Stimulated activated CD4-positive, alpha-beta T cell treated with anti-CD3 and anti-CD28 coated beads, Interleukin-15, amount 100 ng/mL, for 48 hours (primary cell): ENCODE measurements around the gene TRDN.
"Not testable (repeated sequence)": the region's sequence is repeated elsewhere in the genome, so short reads cannot be mapped to it uniquely, and the experiment has no call there.

ENCODE experiments used
- DNase-seq, 2 donors: peaks; one replicate each; pipeline ENCODE4 v3.0.0-alpha.2; 2020; ENCODE audit warnings: low read depth in 2 of 2

The TRDN gene

DNA sequence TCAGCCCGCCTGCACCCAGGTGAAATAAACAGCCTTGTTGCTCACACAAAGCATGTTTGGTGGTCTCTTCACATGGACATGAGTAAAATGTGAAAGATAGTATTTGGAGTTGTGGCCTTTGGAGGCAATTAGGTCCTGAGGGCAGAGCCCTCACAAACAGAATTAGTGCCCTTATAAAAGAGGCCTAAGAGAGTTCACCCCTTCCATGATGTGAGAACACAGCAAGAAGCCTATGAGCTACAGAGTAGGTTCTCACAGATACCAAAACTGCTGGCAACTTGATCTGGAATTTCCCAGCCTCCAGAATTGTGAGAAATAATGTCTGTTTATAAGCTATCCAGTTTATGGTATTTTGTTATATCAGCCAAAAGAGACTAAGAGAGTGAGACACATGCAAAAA, 74.5 kb downstream of the TRDN start:
- DNase-seq: no peak

DNA sequence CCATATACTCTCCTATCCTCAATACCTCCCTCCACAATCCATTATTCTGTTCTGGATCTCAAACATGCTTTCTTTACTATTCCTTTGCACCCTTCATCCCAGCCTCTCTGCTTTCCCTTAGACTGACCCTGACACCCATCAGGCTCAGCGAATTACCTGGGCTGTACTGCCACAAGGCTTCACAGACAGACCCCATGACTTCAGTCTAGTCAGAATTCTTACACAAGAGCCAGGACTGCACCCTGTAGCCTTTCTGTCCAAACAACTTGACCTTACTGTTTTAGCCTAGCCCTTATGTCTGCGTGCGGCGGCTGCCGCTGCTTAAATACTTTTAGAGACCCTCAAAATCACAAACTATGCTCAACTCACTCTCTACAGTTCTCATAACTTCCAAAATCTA, 76.9 kb downstream of the TRDN start:
- DNase-seq: not testable (repeated sequence)

DNA sequence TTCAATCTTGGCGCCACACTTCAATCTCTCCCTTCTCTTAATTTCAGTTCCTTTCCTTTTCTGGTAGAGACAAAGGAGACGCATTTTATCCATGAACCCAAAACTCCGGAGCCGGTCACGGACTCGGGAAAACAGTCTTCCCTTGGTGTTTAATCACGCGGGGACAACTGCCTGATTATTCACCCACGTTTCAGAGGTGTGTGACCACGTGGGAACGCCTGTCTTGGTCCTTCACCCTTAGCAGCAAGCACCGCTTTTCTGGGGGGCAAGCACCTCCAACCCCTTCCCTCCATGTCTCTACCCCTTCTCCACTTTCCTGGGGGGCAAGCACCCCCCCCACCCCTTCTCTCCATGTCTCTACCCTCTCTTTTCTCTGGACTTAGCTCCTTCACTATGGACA, 79.3 kb downstream of the TRDN start:
- DNase-seq: not testable (repeated sequence)

DNA sequence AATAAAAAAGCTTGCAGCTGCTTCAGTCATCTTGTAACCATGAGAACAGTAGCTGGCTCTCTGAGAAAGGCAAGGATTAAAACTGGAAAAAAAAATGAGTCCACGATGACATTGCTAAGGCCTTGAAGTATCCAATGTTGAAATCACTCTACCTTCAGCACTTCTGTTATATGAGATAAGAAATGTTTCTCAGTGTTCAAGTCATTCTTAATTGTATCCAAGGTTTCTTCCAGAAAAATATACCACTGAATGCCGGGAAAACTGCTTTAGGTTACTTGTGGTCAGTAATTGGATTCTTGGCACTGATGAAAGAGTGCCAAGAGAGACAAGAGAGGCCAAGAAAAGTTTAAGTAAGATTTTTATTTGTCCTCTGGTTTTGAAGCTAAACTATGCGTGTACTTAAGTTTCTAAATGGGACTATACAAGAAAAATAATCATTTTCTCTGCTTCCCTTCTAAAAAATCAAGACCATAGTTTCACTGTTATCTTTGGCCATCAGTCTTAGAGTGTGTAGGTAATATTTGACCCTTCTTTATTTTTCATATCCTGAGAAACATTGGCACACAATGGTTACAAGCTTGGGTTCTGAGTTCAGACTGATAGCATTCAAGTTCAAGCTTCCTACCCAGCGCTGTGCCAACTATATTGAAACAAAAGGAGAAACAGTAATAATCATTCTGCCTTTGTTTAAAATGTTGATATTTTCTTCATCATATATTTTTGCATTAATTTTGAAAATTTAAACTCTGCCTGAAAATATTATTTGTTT, 84.6 kb downstream of the TRDN start:
- no peak for DNase-seq

DNA sequence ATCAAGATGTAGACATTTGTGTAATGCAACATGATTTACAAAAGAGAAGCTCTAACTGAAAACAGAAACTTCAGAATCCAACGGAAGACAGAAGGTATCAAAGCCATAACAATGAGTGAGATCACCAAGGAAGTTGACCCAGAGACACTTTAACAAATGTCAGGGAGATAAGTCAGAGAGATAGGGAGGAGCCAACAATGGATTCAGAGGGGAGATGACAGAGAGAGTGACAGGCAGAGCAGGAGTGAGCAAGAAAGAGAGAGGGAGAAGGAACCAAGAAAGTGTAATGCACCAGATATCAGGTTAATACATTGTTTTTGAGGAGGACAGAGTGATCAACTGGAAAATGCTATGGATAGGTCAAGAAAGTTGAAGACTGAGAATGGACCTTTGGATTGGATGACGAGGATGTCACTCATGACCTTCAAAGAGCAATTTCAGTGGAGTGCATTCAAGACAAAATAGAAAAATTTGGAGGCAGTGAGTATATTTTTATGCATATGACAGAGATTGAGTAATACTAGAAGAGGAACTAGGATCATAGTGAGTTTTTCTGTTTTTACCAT, 86.6 kb downstream of the TRDN start:
- no peak for DNase-seq

DNA sequence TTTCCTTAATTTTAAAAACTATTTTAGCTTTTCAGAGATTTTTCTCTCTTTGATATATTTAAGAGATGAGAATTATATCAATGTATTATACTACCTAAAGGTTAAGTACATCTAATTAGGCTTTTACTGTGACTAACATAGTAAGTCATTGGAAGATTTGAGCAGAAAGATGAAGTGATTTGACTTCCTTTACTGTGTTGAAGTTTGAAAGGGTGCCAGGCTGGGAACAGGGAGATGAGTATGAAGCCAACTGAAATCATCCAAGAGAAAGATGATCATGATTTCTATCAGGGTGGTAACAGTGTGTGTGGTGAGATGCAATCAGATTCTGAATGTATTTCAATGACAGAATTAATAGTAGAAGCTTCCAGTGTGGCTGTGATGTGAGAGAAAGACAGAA, 87.3 kb downstream of the TRDN start:
- no peak for DNase-seq

DNA sequence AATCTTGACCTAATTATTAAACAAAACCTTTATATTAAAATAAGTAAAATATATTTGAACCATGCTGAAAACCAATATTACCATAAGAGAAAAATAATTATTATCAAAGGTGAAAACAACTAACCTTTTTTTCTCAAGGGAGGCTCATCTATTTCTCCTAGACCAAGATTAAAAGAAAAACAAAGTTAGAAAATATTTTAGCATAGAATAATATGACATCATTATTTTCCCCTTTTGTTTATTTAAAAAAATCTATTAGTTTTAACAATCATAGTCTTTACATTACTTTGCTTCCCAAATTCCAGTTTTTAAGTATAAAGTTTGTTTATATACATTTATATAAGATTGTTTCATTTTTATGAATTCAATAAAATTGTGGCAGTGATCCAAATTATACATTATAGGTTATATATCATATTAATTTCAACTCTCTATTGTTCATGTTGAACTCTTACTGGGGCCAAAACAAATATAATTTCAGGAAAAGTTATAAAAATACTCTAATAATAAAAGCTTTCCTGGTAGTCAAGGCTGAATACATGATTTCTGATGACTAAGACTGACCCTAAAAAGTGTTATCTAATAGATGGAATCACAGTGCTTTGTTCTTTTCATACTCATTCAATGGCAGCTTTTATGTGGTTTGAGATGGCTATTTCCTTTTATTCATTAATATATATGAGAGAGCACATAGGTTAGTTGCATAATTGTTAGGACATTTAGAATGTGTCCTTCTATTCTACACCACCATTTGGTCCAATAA, 89.4 kb downstream of the TRDN start:
- DNase-seq: no peak

DNA sequence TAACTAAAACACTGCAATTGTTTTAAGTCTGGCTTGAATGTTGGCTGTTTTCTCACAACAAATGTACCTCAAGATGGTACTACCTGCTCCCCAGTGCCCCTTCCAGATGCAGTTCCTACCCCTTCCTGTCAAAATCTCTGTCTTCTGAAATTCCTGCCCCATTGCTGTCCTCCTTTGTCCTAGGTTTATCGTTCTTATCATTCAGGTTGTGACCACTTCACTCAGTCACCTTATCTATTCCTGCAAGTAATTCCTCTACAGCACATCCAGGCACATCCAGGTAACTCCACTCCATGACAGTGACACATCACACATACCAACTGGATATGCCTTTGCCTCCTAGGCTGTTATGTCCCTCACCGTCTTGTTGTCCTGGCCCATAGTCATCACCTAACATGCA, 90.2 kb downstream of the TRDN start:
- no peak for DNase-seq

DNA sequence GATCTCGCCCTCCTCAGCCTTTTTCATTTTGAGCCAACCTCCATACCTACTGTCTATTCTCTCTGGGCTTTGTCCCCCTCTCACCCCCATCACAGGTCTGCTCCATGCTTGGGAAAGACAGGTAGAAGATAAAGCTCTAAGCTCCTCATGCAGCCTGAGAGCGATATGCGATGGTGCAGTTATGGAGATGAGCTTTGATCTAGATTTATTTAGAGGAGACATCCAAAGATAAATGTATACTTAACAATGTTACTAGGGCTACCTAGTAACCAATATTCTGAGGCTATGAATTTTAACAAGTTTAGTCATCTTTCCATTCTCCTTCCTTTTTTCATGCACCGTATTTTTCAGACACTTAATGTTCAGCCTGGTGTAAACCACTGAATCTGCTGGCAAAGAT, 95.3 kb downstream of the TRDN start:
- DNase-seq: no peak

DNA sequence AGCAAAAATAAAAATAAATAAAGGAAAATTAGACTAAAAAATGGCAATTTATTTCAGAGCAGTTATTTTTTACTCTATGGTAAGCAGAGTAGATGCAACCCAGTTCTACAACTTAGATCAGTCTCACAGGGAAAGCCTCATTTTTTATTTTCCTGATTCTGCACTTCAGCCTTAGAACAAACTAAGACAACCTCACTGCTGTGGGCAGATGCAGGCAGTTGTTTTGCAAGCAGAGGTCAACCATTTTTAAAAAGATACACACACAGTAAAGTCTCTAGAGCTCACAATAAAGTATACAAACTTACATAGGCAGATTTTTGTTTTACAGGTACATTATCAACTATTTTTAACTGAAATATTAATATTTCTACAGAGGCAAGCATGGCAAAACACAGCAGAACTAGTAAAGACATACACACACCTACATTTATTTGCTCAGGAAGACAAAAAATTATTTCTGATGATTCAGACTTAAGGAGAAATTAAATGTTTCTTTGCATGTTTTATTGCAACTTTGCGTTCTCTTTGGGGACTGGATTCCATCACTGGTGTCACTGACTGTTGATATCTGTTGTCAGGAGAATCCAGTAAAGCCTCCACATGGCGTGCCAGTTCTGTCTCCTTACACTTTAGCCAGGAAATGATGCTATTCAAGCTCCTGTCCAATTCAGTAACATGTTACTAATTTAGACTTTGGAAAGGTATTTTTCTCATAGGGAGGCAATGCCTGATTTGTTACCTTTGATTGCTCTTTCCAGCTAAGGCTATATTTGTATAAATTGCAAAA, 102.7 kb downstream of the TRDN start:
- DNase-seq: no peak

DNA sequence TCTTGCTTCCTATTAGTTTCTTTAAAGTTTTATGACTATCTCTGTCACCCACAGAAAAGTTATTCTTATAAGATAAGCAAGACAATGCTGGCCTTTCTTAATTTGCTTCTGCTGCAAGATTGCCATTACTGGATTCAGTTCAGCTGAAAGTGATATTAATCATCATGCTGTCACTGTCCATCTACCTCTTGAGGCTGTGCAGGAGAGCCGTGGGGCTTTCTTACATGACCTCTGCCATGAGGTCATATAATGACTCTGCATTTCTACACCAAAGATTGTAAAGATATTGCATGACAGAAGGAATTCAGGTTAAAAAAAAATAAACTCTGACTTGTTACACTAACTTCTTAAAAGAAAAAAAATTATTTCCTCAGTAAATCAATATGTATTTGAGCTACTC, 106.9 kb downstream of the TRDN start:
- no peak for DNase-seq

DNA sequence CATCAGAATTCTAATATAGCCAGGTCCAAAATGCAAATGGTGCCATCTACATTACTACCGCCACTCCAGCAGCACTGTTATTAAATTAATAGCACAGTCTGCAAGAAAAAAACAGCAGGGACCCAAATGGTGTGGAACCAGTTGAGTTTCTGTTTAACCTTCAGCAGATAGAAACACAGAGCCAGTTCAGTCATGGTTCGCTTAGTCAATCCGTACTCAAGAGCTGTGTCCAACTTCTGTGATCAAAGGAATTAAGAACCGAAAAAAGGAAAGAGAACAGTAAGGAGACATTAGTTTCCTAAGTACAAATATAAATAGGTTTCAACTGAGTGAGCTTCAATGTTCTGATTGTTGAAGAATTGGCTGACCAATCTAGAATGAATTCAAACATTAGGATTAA, 107.7 kb downstream of the TRDN start:
- DNase-seq: no peak

DNA sequence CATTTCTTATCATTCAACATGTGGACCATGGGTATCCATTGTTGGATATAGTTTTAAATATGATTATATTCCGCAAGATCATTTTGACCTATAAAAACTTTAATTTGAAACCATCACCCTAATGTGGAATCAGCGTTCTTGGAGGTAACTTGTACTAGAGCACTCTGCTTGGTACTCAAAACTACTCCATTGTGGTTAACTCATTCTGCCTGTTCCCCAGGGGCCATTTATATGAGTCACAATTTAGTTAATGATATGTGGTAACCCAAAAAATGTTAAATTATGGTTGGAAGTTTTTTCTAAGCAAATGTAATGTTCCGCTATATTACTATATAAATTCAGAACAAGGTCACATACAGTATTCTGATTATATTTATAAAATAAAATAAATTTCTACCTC, 109.3 kb downstream of the TRDN start:
- no peak for DNase-seq

DNA sequence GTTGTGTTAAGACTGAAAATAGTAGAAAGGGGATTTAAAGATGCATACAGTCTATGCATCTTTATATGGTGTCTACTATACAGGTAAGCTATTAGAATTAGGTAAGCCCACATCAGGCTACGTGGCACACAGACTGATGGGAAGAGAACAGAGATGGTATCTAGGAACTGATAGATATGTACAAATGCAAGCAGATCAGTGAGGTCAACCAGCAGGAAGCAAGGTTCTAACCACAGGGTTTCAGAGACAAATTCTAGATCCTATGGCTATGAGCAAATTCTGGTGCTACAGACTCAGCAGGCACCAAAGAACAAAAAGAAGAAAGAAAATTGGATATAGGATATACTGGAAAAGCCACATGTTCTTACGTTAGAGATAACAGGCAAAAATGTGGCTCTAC, 110.6 kb downstream of the TRDN start:
- DNase-seq: no peak

DNA sequence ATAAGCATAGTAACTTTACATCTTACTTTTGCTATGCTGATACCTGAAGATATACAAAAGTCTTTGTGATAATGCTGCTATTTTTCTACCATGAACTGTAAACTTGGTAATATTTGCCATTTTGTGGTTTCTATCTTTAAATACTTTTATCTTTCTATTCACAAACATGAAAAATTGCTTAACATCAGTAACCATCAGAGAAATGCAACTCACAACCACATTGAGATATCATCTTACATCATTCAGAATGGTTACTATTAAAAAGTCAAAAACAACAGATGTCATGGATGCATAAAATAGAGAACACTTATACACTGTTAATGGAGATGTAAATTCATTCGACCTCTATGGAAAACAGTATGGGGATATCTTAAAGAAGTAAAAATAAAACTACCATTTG, 112.0 kb downstream of the TRDN start:
- no peak for DNase-seq

DNA sequence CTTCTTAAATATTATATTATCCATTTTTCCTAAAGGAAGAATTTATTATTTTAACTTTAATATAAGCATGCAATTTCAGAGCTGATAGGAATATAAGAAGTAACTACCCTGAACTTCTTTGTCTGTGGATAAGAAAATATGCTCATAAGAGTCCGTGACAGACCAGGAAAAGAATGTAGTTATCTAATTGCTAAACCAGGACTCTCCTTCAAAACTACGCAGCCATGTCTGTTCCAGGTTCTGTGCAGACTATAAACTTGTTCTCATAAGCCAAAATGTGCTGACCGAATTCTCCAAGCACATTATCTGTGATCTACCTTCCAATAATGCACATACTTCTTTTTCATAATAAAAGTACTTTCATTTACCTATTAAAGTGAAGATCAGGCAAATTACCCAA, 116.5 kb downstream of the TRDN start:
- no peak for DNase-seq

DNA sequence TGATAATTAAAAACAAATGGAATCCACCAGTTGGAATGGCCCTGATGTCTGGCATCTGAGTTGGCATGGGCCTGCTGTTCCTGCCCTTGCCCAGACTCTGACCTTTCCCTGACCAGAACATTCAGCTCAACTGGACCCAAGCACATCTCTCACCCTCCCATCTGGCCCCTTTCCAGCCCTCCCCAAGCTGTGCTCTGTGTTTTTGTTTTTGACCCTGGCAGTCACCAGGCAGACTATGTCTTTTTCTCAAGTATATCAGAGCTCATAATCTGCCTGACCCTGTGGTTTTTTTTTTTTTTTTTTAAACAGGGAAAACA, 117.6 kb downstream of the TRDN start:
- DNase-seq: no peak

DNA sequence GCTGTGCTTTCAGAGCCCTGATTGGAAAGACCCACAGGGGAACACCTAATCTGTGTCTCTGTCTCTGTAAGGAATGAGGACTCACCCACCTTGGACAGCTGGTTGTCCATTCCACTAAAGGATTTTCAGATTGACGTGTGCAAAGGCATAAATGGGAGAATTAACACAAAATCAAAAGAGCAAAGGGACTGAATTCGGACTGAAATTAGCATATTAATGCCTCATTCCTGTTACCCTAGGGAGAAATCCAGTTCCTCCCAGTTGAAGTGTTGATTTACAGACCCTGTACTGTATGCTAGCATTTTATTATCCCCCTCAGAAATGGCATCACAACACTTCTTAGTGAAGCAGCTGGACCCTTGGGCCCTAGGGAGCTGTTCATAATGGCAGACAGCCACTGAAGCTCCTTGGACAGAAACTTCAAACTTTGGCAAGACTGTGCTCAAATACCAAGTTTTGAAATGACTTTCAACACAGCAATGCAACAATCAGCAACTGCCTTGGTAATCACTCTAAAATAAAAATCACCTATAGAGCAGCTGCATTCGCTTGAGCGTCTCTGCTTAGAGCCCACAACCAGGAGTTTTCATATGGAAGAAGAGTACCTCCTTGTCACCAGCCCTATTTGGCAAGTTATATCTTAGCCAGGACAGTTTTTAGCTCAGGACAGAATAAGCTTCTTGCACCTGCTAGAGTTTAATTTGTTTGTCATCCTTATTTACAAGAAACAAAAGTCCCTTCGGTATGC, 118.1 kb downstream of the TRDN start:
- DNase-seq: no peak

DNA sequence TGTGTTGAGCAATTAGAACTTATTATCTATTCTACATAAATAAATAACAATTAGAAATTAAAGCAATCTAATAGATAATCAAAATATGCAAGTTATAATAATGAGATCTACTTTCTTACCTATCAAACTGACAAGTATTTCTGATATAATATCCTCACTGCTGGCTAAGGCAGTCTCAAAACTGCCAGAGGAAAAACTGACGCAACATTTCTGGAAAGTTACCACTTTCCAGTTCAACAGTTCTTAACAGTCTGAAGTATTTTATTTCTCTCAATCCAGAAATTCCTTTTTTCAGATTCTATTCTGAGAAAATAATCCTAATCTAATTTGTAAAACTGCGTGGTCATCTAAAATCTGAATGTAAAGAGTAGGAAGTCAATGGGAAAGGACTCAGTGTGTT, 121.0 kb downstream of the TRDN start:
- no peak for DNase-seq

DNA sequence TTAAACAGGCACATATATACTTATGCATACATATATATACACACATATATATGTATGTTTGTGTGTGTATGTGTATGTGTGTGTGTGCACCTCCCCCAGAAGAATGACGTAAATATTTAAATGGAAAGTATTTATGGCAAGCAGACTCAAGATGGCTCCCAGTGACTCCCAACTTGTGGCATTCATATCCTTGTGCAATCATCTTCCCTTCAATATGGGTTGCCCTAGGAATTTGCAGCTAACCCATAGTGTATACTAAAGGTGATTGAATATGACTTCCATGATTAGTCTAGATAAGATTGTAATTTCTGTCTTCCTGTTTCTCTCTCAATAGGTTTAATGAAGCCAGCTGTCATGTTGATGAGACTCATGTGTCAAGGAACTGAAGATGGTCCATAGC, 127.6 kb downstream of the TRDN start:
- DNase-seq: no peak

DNA sequence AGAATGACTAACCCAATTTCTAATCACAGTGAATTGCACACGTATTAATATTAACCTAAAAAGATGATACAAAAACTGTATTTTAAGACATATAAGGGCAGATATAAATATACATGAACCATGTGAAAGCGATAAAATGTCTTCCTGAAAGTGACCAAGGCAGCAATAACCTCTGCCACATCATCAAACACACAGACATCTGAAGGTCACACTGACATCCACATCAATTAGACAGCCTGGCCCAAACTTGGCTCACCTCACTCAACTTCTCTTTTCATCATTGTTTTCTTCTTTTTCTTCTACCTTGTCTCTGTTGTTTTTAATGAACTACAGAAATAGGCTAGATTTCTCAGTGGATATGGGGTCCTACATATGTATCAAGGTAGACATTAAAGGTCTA, 128.5 kb downstream of the TRDN start:
- DNase-seq: no peak

DNA sequence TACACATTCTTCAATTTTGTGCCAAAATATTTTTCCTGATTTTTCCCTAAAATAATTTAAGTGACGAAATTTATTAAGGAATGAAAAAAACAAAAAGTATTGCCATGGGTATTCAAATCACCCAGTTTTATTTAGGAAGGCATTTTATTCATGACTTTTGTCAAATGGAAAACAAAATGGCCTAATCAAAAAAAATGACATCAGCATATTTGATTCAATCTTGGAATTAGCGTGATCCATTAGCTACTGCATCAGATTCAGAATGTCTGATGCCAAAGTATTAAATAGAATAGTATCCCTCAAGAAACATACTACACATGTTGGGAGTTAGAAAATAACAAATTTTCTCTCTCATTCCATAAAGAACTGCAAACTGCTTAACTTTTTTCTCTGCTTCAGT, 129.2 kb downstream of the TRDN start:
- no peak for DNase-seq
